ENCODE results near the gene AGAP1. TPM values are rescaled to one million over a fixed set of nuclear protein-coding genes. Genes with fewer than 3 reads are reported as not detected.

The AGAP1 gene
- polyA plus RNA-seq, 2 of the 4 experiments (the other 2 are of a cell fraction): 20.2 to 21.9 TPM

GRCh38 chr2:236109473-236109872 lies 615.6 kb downstream of the AGAP1 start:
- no peak overlapping the region for H3K4me2 ChIP-seq
- no peak for FAIRE-seq
- TF ChIP-seq FOSL2 (IDR thresholded peaks at IDR 0.05) (no peak), FOSL2 (CRISPR knock-in tag; IDR thresholded peaks at IDR 0.05) (no peak), CHD4 (IDR thresholded peaks at IDR 0.05; ENCODE audit: borderline replicate concordance) (no peak), BHLHE40 (IDR thresholded peaks at IDR 0.05; ENCODE audit: low read depth, low read length) (no peak), POLR2A (IDR thresholded peaks at IDR 0.05; ENCODE audit: low read length) (no peak), RAD21 (conservative IDR thresholded peaks at IDR 0.05 in 1 of 2, IDR thresholded peaks at IDR 0.05 in 1 of 2) (no peak), MYC (IDR thresholded peaks at IDR 0.05; ENCODE audit: borderline replicate concordance, low read length) (no peak)
- ATAC-seq: no peak
- no peak for DNase-seq (ENCODE audit: low read depth in 1 of 2, low spot score in 1 of 2)
- POLR2A ChIA-PET: no interaction called here
- no peak overlapping the region for H3K27ac ChIP-seq
- CTCF ChIA-PET: interaction anchor here (1.0 kb wide), 1 partner anchor 10 kb away, joined by 3 read pairs; no protein-coding TSS in a partner anchor
- no peak overlapping the region for H3K4me3 ChIP-seq
- 92% methylated on average over 21 of the region's 21 CpGs for WGBS (ENCODE audit: missing lambda C conversion rate)
- H3K9me3 ChIP-seq: no peaks in the 10 kb centered on the region
- H3K4me1 ChIP-seq: no peaks in the 10 kb centered on the region

DNA sequence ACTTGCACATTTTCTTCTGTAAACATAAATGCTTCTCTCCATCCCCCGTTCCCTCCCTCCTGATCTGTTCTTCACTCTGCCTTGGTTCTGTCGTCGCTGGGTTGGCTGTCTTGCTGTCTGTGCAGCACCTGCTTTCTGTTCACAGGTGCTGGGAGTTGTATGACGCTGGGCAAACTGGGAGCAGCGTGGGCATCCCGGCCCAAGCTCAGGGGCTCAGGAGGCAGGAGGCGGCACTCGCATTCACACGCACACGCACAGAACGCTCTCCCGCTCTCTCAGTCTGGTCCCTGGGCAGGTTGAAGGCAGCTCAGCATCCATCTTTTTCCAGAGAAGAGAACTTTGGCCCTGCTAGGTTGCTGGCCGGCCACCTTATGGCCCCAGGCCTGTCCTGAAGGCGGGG lies 618.6 kb downstream of the AGAP1 start:
- TF ChIP-seq NR3C1 (IDR thresholded peaks at IDR 0.05) (no peak), ESRRA (IDR thresholded peaks at IDR 0.05; ENCODE audit: borderline replicate concordance, low read length) (no peak), HOXB13 (CRISPR knock-in tag; IDR thresholded peaks at IDR 0.05; ENCODE audit: low read depth) (no peak), CHD4 (IDR thresholded peaks at IDR 0.05; ENCODE audit: borderline replicate concordance) (no peak), RCOR1 (IDR thresholded peaks at IDR 0.05; ENCODE audit: low read depth, low read length) (no peak), KDM1A (IDR thresholded peaks at IDR 0.05; ENCODE audit: low read depth) (no peak), NPAS2 (CRISPR knock-in tag; IDR thresholded peaks at IDR 0.05; ENCODE audit: borderline replicate concordance) (no peak), KDM5A (IDR thresholded peaks at IDR 0.05) (no peak), MAZ (IDR thresholded peaks at IDR 0.05; ENCODE audit: borderline replicate concordance, low read depth, low read length) (no peak), EP300 (IDR thresholded peaks at IDR 0.05) (no peak), CHD2 (IDR thresholded peaks at IDR 0.05; ENCODE audit: low read length, partially characterized antibody) (no peak), USF2 (IDR thresholded peaks at IDR 0.05) (no peak), MYC (IDR thresholded peaks at IDR 0.05; ENCODE audit: borderline replicate concordance, low read length) (no peak), RFX5 (IDR thresholded peaks at IDR 0.05) (no peak)
- POLR2A ChIA-PET: no interaction called here
- no peak for FAIRE-seq

GRCh38 chr2:236113425-236113824 lies 619.6 kb downstream of the AGAP1 start:
- H3K4me2 ChIP-seq: no peak overlapping the region
- no peak for TF ChIP-seq ESRRA (IDR thresholded peaks at IDR 0.05; ENCODE audit: borderline replicate concordance, low read length)
- TF ChIP-seq, protein P1, sequence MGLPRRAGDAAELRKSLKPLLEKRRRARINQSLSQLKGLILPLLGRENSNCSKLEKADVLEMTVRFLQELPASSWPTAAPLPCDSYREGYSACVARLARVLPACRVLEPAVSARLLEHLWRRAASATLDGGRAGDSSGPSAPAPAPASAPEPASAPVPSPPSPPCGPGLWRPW (IDR thresholded peaks at IDR 0.05): no peak
- no peak for TF ChIP-seq CTCF (IDR thresholded peaks at IDR 0.05)
- no peak for TF ChIP-seq HOXB13 (CRISPR knock-in tag; IDR thresholded peaks at IDR 0.05; ENCODE audit: low read depth)
- no peak for TF ChIP-seq CBX8 (IDR thresholded peaks at IDR 0.05)
- no peak for TF ChIP-seq GATA3 (IDR thresholded peaks at IDR 0.05; ENCODE audit: borderline replicate concordance)
- TF ChIP-seq ZNF302 (CRISPR knock-in tag; IDR thresholded peaks at IDR 0.05): no peak
- no peak for TF ChIP-seq E2F6 (IDR thresholded peaks at IDR 0.05; ENCODE audit: borderline replicate concordance, low read depth)
- TF ChIP-seq TP53 (CRISPR knock-in tag; IDR thresholded peaks at IDR 0.05): no peak
- ChIA-PET CTCF (interaction anchor here (0.8 kb wide), 1 partner anchor 30 kb away, joined by 3 read pairs; no protein-coding TSS in a partner anchor), POLR2A (no interaction called here)
- FAIRE-seq: no peak
- no peak overlapping the region for H3K4me3 ChIP-seq
- no peak overlapping the region for H3K27ac ChIP-seq
- ATAC-seq: no peak
- 89% methylated on average over 8 of the region's 8 CpGs for whole genome bisulfite sequencing (ENCODE audit: missing lambda C conversion rate)
- DNase-seq (ENCODE audit: low read depth in 1 of 2, low spot score in 1 of 2): no peak
- no peaks in the 10 kb centered on the region for H3K9me3 ChIP-seq
- H3K4me1 ChIP-seq: peaks cover 7% of the 10 kb centered on the region; the same call in 2 of the 3 replicates

More for the DNA sequence above, 618.6 kb downstream of the AGAP1 start:
- WGBS (ENCODE audit: missing lambda C conversion rate): 84% methylated on average over 14 of the region's 14 CpGs
- H3K4me1 ChIP-seq: no peaks in the 10 kb centered on the region
- ATAC-seq (no peak), DNase-seq (ENCODE audit: low read depth in 1 of 2, low spot score in 1 of 2) (no peak)
- H3K4me2 ChIP-seq: no peak overlapping the region
- CTCF ChIA-PET: no interaction called here
- H3K9me3 ChIP-seq: no peaks in the 10 kb centered on the region
- H3K27ac ChIP-seq: no peak overlapping the region
- no peak overlapping the region for H3K4me3 ChIP-seq

Data from A549 (cell line).